HepG2 (cell line): ENCODE results near the gene GRAMD1A. TPM values are rescaled to one million over a fixed set of nuclear protein-coding genes. Genes with fewer than 3 reads are reported as not detected.

ENCODE experiments used
- ATF1 ChIP-seq: IDR thresholded peaks from 2 replicates; pipeline ENCODE4 v1.6.1; 2016; ENCODE audit warnings: mild to moderate bottlenecking, control low read depth
- CENPX ChIP-seq: sonication (generic); formaldehyde crosslinking; IDR thresholded peaks from 2 replicates; pipeline ENCODE4 v1.9.0; 2021; ENCODE audit warnings: mild to moderate bottlenecking, missing genetic modification reagents, moderate library complexity
- EP300 ChIP-seq, 3 experiments: sonication (generic) in 1 of 3; formaldehyde crosslinking in 1 of 3; IDR thresholded peaks; 2 replicates each; pipeline versions ENCODE4 v1.5.1 to v1.6.1; 2011 to 2020; ENCODE audit warnings: low read depth in 2 of 3, low read length in 2 of 3, borderline replicate concordance in 1 of 3, improper control_type of control experiment in 1 of 3, mild to moderate bottlenecking in 1 of 3, missing genetic modification reagents in 1 of 3, moderate library complexity in 1 of 3
- NFIB ChIP-seq: sonication (generic); formaldehyde crosslinking; IDR thresholded peaks from 2 replicates; pipeline ENCODE4 v1.9.0; 2021; ENCODE audit warnings: missing genetic modification reagents, mild to moderate bottlenecking, borderline replicate concordance
- RFXANK ChIP-seq: IDR thresholded peaks from 2 replicates; pipeline ENCODE4 v1.6.1; 2016
- RXRB ChIP-seq: IDR thresholded peaks from 2 replicates; pipeline ENCODE4 v1.6.1; 2016; ENCODE audit warnings: borderline replicate concordance, missing genetic modification reagents, missing compliant biosample characterization
- SCMH1 ChIP-seq: sonication (generic); formaldehyde crosslinking; IDR thresholded peaks from 2 replicates; pipeline ENCODE4 v1.9.0; 2021; ENCODE audit warnings: missing genetic modification reagents, mild to moderate bottlenecking, borderline replicate concordance
- TCF7L2 ChIP-seq: IDR thresholded peaks from 2 replicates; pipeline ENCODE4 v1.6.1; 2011; ENCODE audit warnings: mild to moderate bottlenecking, low read depth, low read length, moderate library complexity
- YEATS4 ChIP-seq: sonication (generic); formaldehyde crosslinking; IDR thresholded peaks from 2 replicates; pipeline ENCODE4 v1.4.0; 2020; ENCODE audit warnings: missing genetic modification reagents, borderline replicate concordance
- ZKSCAN1 ChIP-seq: fragments of 150-350 bp; IDR thresholded peaks from 2 replicates; pipeline ENCODE4 v1.6.1; 2014; ENCODE audit warnings: low read length
- ZMAT3 ChIP-seq: sonication (generic); formaldehyde crosslinking; conservative IDR thresholded peaks from 2 replicates; pipeline ENCODE4 v1.7.0; 2021; ENCODE audit warnings: missing genetic modification reagents
- ZNF556 ChIP-seq: sonication (generic); formaldehyde crosslinking; IDR thresholded peaks from 2 replicates; pipeline ENCODE4 v1.4.0; 2020; ENCODE audit warnings: mild to moderate bottlenecking, missing genetic modification reagents, borderline replicate concordance
- polyA plus RNA-seq, 8 experiments: library from polyadenylated mRNA; depleted of rRNA in 3 of 8; stranded (reverse) in 7 of 8; unstranded in 1 of 8; fragments of >200 nt; fragmentation: Illumina TruSeq in 4 of 8; extraction: Trizol in 4 of 8; gene quantifications; 2 replicates each; pipeline versions ENCODE4 v1.2.1 to v1.2.3, GENCODE V29; 2011 to 2016; ENCODE audit warnings: low read depth in 4 of 8, missing spikeins in 1 of 8, mixed read lengths in 1 of 8; ENCODE audit not compliant: insufficient read depth in 1 of 8
- total RNA-seq, 5 experiments: library from RNA; depleted of rRNA; stranded (reverse); fragments of >200 nt; fragmentation: Illumina TruSeq; extraction: Trizol; gene quantifications; 2 replicates each; pipeline ENCODE4 v1.2.3, GENCODE V29; 2016; ENCODE audit warnings: low read depth in 1 of 5
- TF ChIP-seq, protein P1 (sequence below): sonication (generic); formaldehyde crosslinking; IDR thresholded peaks from 2 replicates; pipeline ENCODE4 v1.4.0; 2020; ENCODE audit warnings: missing genetic modification reagents, mild to moderate bottlenecking, borderline replicate concordance
- TF ChIP-seq, protein P2 (sequence below): IDR thresholded peaks from 2 replicates; pipeline ENCODE4 v1.6.1; 2016; ENCODE audit warnings: missing compliant biosample characterization, missing genetic modification reagents, borderline replicate concordance
- TF ChIP-seq, protein P3 (sequence below): conservative IDR thresholded peaks from 2 replicates; pipeline ENCODE4 v1.6.1; 2018; ENCODE audit warnings: missing genetic modification reagents
- TF ChIP-seq, protein P4 (sequence below): sonication (generic); formaldehyde crosslinking; IDR thresholded peaks from 2 replicates; pipeline ENCODE4 v1.4.0; 2020; ENCODE audit warnings: missing genetic modification reagents, borderline replicate concordance
- TF ChIP-seq, protein P5 (sequence below): sonication (generic); formaldehyde crosslinking; IDR thresholded peaks from 2 replicates; pipeline ENCODE4 v1.5.0; 2020; ENCODE audit warnings: mild to moderate bottlenecking, missing genetic modification reagents, borderline replicate concordance

GRAMD1A gene
- total and polyA plus RNA-seq, 2 of the 13 experiments (the other 11 are each of a cell fraction or from before 2014, with no cell fraction given) = 14.7 to 181 TPM

DNA sequence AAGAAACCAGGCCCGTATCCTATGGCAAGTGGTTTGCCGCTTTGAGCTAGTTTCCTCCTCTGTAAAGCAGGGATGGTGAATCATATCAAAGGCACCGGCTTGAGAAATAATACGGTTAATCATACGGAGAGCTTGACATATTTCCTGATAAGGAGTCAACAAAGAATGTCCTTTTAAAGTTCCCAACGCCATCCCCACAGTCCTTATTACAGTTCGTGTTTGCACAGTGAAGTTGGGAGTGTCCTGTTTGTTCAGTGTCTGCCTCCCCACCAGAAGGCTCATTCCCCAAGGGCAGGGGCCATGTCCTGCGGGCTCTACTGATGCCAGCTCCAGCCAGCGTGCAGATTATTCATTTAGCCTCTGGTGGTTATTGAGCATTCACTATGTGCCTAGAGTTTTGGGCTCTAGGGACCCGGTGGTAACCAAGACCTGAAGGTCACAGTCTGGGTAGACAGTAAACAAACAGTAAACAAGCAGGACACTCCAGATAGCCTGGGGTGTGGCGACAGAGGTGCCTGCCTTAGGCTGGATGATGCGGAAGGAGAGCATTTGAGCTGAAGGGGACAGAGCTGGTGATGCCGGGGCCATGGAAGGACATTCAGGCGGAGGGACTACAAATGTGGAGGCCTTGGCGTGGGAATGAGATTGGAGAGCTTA lies 6.3 kb downstream of the GRAMD1A start (continued):
- TF ChIP-seq ZKSCAN1 = no peak
- TF ChIP-seq, protein P1, sequence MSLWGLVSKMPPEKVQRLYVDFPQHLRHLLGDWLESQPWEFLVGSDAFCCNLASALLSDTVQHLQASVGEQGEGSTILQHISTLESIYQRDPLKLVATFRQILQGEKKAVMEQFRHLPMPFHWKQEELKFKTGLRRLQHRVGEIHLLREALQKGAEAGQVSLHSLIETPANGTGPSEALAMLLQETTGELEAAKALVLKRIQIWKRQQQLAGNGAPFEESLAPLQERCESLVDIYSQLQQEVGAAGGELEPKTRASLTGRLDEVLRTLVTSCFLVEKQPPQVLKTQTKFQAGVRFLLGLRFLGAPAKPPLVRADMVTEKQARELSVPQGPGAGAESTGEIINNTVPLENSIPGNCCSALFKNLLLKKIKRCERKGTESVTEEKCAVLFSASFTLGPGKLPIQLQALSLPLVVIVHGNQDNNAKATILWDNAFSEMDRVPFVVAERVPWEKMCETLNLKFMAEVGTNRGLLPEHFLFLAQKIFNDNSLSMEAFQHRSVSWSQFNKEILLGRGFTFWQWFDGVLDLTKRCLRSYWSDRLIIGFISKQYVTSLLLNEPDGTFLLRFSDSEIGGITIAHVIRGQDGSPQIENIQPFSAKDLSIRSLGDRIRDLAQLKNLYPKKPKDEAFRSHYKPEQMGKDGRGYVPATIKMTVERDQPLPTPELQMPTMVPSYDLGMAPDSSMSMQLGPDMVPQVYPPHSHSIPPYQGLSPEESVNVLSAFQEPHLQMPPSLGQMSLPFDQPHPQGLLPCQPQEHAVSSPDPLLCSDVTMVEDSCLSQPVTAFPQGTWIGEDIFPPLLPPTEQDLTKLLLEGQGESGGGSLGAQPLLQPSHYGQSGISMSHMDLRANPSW (CRISPR knock-in tag) = peak; percentile 82; the same call in 1 of the 2 replicates
- no peak for TF ChIP-seq SCMH1 (CRISPR knock-in tag)
- TF ChIP-seq, protein P2, sequence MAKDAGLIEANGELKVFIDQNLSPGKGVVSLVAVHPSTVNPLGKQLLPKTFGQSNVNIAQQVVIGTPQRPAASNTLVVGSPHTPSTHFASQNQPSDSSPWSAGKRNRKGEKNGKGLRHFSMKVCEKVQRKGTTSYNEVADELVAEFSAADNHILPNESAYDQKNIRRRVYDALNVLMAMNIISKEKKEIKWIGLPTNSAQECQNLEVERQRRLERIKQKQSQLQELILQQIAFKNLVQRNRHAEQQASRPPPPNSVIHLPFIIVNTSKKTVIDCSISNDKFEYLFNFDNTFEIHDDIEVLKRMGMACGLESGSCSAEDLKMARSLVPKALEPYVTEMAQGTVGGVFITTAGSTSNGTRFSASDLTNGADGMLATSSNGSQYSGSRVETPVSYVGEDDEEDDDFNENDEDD (CRISPR knock-in tag) = peak; percentile 35; the same call in 1 of the 2 replicates
- peak; percentile 92 for TF ChIP-seq RXRB
- TF ChIP-seq, protein P3, sequence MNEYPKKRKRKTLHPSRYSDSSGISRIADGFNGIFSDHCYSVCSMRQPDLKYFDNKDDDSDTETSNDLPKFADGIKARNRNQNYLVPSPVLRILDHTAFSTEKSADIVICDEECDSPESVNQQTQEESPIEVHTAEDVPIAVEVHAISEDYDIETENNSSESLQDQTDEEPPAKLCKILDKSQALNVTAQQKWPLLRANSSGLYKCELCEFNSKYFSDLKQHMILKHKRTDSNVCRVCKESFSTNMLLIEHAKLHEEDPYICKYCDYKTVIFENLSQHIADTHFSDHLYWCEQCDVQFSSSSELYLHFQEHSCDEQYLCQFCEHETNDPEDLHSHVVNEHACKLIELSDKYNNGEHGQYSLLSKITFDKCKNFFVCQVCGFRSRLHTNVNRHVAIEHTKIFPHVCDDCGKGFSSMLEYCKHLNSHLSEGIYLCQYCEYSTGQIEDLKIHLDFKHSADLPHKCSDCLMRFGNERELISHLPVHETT (CRISPR knock-in tag) = 0 out of 2 replicates have a peak, but pooled peaks have one; percentile 53
- TF ChIP-seq, protein P4, sequence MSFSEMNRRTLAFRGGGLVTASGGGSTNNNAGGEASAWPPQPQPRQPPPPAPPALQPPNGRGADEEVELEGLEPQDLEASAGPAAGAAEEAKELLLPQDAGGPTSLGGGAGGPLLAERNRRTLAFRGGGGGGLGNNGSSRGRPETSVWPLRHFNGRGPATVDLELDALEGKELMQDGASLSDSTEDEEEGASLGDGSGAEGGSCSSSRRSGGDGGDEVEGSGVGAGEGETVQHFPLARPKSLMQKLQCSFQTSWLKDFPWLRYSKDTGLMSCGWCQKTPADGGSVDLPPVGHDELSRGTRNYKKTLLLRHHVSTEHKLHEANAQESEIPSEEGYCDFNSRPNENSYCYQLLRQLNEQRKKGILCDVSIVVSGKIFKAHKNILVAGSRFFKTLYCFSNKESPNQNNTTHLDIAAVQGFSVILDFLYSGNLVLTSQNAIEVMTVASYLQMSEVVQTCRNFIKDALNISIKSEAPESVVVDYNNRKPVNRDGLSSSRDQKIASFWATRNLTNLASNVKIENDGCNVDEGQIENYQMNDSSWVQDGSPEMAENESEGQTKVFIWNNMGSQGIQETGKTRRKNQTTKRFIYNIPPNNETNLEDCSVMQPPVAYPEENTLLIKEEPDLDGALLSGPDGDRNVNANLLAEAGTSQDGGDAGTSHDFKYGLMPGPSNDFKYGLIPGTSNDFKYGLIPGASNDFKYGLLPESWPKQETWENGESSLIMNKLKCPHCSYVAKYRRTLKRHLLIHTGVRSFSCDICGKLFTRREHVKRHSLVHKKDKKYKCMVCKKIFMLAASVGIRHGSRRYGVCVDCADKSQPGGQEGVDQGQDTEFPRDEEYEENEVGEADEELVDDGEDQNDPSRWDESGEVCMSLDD (CRISPR knock-in tag) = no peak
- TF ChIP-seq EP300 (IDR thresholded peaks at IDR 0.05; ENCODE audit: low read depth in 2 of 2, low read length in 2 of 2) = peak; percentile 82 to 95; a peak in 3 of 4 replicates
- TF ChIP-seq EP300 (CRISPR knock-in tag; IDR thresholded peaks at IDR 0.05; ENCODE audit: borderline replicate concordance) = peak; percentile 94
- TF ChIP-seq ZMAT3 = 0 out of 2 replicates have a peak, but pooled peaks have one; percentile 40
- 0 out of 2 replicates have a peak, but pooled peaks have one; percentile 37 for TF ChIP-seq RFXANK
- peak; percentile 18; the same call in 1 of the 2 replicates for TF ChIP-seq ATF1 (CRISPR knock-in tag)
- TF ChIP-seq, protein P5, sequence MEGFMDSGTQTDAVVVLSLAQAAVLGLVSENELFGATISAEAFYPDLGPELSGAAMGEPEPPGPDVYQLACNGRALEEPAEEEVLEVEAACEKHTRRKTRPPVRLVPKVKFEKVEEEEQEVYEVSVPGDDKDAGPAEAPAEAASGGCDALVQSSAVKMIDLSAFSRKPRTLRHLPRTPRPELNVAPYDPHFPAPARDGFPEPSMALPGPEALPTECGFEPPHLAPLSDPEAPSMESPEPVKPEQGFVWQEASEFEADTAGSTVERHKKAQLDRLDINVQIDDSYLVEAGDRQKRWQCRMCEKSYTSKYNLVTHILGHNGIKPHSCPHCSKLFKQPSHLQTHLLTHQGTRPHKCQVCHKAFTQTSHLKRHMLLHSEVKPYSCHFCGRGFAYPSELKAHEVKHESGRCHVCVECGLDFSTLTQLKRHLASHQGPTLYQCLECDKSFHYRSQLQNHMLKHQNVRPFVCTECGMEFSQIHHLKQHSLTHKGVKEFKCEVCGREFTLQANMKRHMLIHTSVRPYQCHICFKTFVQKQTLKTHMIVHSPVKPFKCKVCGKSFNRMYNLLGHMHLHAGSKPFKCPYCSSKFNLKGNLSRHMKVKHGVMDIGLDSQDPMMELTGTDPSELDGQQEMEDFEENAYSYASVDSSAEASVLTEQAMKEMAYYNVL (CRISPR knock-in tag) = 0 out of 2 replicates have a peak, but pooled peaks have one; percentile 46
- TF ChIP-seq TCF7L2 = peak; percentile 76
- TF ChIP-seq NFIB = no peak
- TF ChIP-seq CENPX (CRISPR knock-in tag) = no peak
- TF ChIP-seq YEATS4 = peak; percentile 38; the same call in 1 of the 2 replicates
- TF ChIP-seq ZNF556 (CRISPR knock-in tag) = peak; percentile 29; the same call in 1 of the 2 replicates
